ENCODE results near the gene MOG.
A peak's percentile ranks its signal among the peaks of the same experiment; 100 is the strongest.
"Not testable (repeated sequence)": the region's sequence is repeated elsewhere in the genome, so short reads cannot be mapped to it uniquely, and the experiment has no call there.

MOG gene

DNA sequence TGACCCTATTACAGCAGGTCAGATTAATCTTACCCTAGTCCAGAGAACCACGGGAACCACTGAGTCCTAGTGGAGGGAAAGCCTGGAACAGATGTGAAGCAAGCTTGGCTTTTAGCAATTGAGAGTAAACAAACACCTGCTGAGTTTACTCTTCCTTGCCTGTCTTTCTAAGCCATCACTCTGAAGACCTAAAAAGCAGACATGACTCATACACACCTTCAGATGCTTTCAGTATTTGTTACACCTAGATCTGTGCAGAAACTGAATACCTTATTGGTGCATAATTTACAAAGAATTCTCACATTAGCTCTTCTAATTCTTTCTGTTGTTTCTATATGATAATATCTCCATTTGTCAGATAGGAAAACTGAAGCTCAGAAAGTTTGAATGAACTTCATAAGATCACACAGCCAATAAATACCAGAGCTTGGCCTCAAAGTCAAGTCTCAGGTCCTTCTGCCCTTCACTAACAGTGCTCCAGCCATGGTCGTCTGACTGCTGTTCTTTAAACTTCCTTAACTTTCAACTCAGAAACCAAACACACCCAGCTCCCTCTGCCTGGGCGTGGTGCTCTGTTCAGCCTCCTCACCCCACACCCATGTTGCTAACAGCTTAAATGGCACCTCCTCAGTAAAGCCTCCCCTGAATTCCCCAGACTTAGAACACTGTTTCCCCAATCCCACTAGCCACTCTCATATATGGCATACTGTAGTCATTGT is 15.3 kb upstream of the MOG start:
- DNase-seq: peak; percentile 20 to 43

DNA sequence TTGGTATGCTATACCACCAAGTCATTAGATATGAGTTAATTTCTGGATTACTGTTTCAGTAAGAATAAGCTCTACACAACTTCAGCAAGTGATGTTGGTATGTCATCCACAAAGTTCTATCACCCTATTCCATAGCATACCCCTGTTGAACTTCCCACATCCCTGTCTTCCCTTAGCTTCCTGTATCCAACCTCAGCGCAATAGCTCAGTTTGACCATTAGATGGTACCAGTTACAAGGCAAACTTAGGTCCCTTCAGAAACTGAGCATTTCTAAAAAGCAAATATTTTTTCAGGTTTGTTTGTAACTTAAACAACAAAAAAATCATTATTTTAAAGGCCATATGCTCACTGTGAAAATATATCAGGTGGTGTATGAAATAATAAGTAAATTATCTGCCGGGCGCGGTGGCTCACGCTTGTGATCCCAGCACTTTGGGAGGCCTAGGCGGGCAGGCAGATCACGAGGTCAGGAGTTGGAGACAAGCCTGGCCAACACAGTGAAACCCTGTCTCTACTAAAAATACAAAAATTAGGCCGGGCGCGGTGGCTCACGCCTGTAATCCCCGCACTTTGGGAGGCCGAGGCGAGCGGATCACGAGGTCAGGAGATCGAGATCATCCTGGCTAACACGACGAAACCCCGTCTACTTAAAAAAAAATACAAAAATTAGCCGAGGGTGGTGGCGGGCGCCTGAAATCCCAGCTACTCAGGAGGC is 8.8 kb upstream of the MOG start:
- DNase-seq: no peak

DNA sequence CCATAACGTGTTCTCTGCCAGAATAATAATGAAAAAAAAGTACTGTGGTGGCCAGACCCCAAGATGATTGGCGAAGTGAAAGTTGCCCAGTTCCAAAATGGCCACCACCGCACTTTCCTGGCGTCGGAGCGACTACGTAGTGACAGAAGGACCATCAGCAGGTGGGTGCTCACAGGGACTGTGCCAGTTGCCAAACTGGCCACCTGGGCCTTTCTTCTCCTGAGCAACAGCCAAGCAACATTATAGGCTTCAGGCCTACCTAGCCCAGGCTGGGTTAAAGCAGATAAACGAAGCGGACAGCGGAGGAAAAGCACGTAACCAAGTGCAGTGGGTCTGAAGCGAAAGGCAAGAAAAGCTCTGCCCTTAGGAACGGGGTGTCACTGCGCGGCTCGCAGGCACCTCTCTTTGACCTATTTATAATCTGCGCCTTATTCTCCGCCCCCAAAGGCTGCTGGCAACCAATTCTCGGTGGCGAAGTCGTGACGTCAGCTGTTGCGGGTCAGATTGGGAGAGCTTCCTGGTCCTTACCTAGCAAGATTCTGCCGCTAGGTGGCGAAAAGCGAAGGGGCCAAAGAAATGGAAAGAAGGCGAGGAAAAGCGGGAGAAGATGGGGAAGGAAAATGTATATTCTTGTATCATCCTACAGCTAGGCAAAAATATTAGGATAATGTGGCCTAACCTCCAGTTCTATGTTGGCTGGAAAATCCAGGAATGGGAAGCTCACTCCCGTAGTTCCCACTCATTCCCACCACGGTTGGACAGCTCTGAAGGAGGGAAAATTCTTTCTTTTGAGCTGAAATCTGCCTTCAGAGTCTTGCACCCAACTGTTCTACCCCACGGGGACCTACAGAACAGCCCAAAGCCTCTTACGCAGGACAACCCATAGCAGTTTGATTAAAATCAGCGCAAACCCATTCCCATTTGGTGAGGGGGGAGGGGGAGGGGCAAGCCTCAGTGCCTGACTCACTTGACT is 6.9 kb upstream of the MOG start:
- DNase-seq: peak; percentile 98 to 99

DNA sequence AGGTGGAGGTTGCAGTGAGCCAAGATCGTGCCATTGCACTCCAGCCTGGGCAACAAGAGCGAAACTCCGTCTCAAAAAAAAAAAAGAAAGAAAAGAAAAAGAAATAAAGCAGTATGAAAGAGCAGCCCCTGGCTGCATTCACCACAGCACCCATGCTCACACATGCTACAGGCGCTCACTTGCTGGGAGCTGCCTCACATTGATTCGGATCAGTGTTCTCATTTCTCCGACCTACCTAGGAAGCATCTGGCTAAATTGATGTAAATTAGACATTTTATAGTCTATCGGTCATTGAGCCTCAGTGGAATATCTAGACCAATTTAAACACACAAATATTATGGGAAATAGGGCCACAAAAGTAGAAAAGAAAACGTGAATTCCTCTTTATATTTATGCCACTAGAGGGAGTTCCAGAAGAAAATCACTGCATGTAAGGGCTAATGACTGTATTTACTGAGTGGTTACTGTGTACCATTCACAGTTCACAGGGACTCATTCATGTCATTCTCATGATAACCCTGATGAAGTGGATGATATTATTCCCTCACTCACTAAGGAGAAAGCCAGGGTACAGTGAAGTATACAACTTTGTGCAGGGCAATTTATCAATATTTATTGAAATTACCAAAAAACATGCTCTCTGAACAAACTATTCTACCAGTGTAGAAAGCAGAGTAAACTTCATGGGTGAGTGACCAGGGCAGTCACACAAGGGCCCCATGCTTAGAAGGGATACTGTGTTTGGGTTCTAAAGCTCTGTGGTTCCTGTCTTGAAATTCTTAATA is 5.3 kb upstream of the MOG start:
- DNase-seq: peak in 1 of 2 donors; percentile 59

DNA sequence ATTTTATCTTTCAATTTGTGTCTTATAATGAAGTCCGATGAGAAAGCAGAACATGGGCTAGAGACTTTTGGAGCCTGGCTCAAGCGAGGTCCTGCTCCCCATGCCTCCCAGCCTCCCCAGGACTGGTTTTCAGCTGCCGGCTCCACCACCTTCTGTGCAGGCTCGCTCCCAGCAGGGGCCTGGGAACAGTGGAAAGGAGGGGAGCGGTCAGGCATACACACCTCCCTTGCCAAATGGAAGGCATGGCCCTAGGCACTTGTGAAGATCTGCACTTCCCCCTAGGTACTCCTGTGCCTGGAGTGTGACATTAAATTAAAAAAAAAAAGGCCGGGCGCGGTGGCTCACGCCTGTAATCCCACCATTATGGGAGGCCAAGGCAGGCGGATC is 4.7 kb upstream of the MOG start:
- no peak for DNase-seq

DNA sequence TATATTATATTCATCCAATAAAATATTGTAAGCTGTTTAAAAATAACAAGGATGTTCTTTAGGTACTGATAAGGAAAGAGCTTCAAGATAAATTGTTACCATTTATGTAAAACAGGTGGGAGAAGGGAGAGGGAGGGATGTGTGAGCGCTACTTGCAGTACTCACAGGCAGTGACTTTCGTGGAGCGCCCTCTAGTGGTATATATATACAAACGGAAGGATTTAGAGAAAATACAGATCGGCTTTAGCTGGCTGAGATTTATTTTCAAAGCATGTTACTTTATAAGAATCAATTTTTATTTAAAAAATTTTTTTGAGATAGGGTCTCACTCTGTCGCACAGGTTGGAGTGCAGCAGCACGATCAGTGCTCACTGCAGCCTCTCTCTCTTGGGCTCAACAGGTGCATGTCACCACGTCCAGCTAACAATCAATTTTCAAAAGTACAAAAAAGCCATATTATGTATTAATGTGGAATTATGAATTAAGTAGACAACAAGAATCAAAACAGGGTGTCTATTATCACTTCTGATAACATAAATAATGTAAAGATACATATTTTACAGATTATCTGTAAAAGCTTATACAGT is 3.3 kb upstream of the MOG start:
- DNase-seq: peak; percentile 54 to 77

DNA sequence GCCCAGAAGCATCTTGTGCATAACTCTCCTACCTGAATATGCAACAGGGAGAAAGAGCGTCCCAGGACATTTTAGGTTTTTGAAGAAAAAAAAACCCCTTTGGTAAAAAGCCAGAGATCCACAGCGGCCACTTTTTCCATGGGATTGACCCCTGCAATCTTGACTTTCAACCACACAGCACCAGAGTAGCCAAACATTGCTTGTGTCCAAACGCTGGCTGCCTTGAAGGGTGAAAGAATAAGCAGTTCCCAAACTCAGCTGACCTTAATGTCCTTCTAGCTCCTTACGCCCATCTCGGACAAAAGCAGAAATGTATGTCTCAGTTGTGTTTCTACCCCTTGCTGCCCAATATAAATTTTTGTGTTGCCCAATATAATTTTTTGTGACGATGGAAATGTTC is 1.2 kb upstream of the MOG start:
- DNase-seq: no peak

DNA sequence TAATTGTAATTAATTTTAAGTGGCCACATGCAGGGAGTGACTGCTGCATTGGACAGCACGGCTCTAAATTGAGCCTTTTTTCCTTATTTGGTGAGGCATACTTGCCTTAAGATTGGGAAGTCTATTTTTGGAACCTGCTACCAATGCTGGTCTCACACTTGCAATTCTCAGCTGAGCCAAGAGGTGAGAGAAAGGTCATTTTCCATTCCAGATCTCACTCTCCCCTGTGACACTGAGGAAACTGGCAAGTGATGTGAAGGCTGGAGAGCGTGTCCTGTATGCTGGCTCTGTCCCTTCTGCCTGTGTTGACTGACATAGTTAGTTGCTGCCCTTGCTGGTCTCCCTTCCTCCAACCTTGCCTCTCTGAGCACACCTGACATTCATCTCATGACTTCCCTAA is 735 bp upstream of the MOG start:
- DNase-seq: no peak

DNA sequence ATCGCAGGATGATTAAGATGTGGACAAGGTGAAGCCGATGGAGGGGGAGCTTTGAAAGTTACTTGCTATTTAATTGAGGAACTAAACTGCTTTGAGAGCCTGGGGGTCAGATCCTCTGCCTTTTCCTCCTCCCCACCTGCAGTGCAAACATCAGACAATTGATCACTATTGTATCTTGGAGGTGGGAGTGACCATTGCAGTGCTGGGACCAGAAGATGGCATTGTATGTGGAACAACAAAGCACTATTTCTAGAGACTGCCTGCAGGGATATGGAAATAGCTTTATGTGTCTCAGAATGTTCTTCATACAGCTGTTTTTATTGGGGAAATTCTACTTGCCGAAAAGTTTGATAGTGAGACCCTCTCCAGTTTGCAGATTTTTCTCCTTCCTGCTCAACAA is 4.2 kb downstream of the MOG start:
- no peak for DNase-seq

DNA sequence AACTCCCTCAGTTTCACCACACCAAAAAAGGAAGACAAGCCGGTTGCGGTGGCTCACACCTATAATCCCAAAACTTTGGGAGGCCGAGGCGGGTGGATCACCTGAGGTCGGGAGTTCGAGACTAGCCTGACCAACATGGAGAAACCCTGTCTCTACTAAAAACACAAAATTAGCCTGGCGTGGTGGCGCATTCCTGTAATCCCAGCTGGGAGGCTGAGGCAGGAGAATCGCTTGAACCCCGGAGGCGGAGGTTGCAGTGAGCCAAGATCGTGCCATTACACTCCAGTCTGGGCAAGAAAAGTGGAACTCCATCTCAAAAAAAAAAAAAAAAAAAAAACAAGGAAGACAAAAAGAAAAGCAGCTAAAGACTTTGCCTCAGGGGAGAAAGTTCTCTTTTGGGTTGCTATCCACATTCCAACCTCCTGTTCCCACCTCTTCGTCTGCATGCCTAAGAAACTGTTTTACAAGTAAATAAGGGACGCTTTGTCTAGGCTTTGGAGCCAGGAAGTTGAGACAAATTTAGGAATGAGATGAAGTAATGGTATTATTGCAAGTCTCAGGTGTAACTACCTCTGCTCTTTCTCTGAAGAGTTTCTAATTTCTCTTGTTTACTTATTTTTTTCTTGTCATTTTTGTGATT is 4.7 kb downstream of the MOG start:
- not testable (repeated sequence) for DNase-seq

DNA sequence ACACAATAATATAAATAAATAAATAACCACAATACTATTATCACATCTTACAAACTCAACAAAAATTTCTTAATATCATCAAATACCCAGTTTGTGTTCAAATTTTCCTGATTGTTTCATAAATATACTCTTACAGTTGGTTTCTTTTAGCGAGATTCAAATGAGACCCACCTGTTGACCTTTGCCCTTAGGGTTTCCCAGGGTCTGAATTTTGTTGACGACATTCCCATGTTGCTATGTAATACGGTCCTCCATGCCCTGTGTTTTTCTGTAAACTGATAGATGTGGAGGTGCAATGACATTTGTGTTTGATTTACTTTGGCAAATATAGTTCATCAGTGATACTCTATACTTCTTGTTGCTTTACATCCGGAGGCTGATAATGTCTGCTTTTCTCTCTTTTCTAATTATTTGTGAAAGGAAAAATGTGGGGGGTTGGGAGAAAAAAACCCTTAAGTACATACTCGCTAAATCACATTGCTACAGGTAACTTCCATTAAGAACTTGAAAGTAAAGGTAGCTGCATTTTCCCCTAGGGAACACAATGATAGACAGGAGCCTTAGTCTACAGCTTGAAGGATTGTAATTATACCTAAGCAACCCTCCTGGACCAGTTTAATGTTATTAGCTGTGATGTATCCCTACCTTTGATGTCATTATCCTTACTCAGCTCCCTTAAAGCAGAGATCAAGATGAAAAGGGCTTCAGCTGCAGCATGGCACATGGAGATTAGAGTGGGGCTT is 6.6 kb downstream of the MOG start:
- DNase-seq: no peak

DNA sequence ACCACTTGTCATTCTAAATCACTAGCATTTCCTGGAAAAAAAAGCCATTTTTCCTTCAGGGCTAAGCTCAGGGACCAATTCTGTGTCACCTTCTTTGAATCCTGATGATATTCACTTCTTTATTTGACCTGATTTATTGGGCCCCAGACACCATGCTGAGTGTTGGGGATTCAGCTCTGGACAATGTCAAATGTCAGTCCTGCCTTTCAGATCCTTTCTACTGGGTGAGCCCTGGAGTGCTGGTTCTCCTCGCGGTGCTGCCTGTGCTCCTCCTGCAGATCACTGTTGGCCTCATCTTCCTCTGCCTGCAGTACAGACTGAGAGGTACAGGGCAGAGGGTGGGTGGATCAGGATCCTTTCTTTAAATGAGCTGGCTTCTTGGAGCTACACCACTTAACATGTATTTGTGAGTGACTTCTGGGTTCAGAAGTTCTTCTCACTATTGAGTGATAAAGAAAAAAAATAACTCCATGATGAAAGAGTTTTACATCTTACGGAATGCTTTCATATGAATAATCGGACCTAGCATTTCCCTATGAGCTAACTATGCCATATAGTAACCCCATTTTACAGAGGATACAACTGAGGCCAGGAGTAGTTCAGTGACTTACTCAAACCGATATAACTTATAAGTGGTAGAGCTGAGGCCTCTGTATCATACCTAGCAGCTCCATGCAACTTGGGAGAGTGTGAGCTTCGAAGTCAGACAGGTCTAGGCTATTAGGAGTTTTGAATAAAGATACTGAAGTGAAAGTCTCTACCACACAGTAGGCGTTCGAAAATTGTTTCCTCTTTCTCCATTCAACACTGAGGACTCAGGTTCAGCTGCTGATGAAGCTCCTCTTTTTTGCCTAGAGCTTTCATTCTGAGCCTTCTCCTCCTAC is 9.3 kb downstream of the MOG start:
- DNase-seq: no peak

DNA sequence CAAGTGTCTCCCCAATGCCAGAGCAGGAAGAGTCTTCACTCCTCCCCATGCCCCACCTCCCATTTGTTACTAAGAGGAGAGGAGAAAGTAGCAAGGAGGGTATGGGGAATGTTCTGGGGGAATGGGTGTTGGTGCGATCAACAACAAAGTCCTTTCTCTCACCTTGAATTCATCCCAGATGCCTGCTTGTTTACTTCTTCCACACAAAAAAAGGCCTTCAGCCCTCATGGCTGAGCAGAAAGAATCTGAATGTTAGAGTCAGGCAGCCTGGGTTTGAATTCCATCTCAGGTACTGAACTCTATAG is 9.9 kb downstream of the MOG start:
- no peak for DNase-seq

DNA sequence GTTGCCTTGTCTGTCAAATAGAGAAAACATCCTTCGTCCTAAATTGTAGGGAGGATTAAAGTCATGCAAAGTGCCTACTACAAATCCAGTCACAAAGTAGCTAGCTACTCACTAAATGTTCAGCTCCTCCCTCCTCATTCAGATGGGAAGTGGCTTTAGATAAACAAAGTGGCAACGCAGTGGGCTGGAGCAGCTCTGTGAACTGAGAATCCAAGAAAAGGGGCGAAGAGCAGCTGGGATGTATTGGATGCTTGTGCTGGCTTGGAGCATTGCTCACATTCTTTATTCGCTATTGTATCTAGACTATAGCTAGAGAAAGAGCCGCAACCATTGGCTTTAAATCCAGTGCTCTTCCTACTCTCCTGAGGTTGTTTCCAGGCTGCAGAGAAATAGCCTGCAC is 10.3 kb downstream of the MOG start:
- DNase-seq: no peak

DNA sequence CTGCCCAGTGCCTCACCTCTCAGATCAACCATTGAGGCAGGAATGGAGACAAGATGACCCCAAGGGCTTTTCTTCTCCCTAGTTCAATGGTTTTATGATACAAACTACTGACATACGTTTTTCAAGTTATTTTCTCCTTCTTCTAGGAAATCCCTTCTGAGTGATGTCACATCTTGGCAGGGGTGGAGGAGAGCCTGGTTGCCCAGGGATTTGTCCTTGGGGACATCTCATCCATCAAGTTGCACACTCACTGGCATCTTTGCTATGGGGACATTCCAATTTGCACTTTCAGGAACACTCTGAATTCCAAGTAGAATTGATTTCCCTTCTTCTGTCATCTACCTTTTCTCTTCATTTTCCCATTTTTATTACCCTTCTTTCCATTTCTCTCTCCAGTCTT is 14.1 kb downstream of the MOG start:
- DNase-seq: no peak

DNA sequence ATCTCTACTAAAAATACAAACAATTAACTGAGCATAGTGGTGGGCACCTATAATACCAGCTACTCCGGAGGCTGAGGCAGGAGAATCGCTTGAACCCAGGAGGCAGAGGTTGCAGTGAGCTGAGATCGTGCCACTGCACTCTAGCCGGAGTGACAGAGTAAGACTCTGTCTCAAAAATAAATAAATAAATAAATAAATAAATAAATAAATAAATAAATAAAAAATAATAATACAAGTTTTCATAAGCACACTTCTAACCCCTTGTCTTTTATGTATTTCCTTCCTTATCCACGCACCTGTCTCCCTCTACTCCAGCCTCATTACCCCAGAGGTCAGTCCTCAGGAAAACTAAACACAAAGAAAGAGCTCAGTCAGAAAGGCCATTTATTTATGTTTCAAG is 15.2 kb downstream of the MOG start:
- not testable (repeated sequence) for DNase-seq

DNA sequence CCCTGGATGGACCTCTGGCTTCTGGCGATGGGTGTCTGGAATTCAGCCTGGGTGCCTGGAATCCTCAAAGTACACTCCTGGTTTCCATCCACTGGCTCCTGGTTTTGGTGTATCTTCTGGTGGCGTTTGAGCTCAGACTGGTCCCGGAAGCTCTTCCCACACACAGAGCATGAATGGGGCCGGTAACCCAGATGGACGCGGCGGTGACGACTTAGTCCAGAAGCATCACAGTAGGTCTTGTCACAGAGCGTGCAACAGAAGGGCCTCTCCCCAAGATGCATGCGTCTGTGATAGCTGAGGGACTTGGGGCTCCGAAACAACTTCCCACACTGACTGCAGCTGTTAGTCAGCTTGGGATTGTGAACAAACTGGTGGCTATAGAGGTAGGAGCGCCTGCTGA is 16.3 kb downstream of the MOG start:
- DNase-seq: no peak

DNA sequence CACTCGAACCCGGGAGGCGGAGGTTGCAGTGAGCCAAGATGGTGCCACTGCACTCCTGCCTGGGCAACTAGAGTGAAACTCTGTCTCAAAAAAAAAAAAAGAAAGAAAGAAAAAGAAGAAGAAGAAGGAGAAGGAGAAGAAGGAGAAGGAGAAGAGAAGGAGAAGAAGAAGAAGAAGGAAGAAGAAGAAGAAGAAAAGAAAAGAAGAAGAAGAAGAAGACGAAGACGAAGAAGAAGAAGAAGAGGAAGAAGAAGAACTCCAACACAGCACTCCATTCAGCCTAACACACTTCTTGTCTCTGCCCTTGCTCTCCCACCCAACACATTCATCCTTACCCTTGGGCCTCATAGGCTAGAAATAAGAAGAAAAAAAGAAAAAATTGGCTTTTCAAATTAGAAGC is 17.1 kb downstream of the MOG start:
- no peak for DNase-seq

DNA sequence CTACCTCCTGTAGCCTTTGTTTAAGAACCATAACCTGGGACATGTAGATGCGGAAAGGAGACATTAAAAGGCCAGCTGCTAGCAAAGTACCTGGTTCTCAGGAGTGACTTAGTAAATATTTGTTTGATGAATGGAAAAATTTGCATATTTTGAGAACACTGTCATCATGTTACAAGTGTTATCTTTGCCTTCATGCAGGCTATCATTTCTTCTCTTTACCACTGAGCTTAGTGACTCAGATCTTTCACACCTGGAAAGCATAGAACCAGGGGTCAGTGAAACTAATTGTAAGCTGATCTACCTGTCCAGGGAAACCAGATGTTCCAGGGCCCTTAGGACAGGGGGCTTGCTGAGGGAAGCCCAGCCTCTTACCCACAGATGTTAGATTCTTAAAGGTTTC is 18.7 kb downstream of the MOG start:
- no peak for DNase-seq

DNA sequence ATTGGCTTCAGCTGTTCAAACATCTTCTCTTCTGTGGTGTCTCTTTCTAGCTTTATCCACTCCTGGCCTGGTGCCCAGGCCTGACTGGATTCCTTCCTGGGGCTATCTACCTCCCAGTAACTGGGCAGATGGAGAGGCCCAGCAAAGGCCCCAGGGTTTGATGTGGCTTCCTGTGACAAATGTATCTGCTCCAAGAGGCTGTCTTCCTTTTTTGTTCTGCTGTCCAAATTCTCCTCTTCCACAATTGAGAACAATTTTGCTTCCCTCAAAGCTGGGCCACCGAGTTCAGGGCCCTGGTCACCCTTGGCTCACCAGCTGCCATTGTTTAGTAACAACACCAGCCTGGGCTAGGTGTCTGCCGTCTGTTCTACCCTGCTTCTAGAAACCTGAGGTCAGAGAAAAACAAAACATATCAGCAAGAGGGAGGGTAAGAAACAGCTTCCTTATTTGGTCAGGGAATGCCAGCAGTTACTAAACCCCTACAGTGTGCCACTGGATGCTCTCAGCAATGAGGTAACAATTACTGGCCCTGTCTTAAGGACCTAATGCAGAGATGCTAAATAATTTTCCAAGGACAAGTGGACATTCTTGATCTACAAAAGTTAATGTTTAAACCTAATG is 20.2 kb downstream of the MOG start:
- no peak for DNase-seq

All from CD4-positive, alpha-beta T cell treated with Interferon alpha-2 for 1 hour (primary cell).